Psoas muscle (tissue), 8 donors: ENCODE data around the gene PFDN2. TPM values are rescaled to one million over a fixed set of nuclear protein-coding genes. Genes with fewer than 3 reads are reported as not detected.
A peak's percentile ranks its signal among the peaks of the same experiment; 100 is the strongest.

Experiments used
- ATAC-seq, 4 donors: fragments of 200-7000 bp; cut with Tn5 transposase; one replicate each; pipeline ENCODE4 v1.9.1; 2020; ENCODE audit warnings: moderate library complexity in 3 of 4, mild to moderate bottlenecking in 2 of 4
- DNase-seq, 2 donors: peaks; one replicate each; pipeline ENCODE4 v3.0.0-alpha.2; 2020
- H3K27ac ChIP-seq: fragments of 200-600 bp; one replicate; pipeline ENCODE4 v1.8.0; 2022
- H3K27me3 ChIP-seq, 3 donors: fragments of 200-600 bp in 1 of 3; one replicate each; pipeline versions ENCODE4 v1.6.1 to v1.8.0; 2013 to 2022; ENCODE audit warnings: low read length in 2 of 3, mild to moderate bottlenecking in 2 of 3, moderate library complexity in 1 of 3; ENCODE audit not compliant: insufficient read depth in 3 of 3
- H3K36me3 ChIP-seq, 2 donors: fragments of 200-600 bp in 1 of 2; one replicate each; pipeline versions ENCODE4 v1.6.1 to v1.8.0; 2013 to 2022; ENCODE audit warnings: low read depth in 1 of 2, mild to moderate bottlenecking in 1 of 2, moderate library complexity in 1 of 2; ENCODE audit not compliant: insufficient read depth in 1 of 2
- H3K4me1 ChIP-seq: fragments of 200-600 bp; one replicate; pipeline ENCODE4 v1.8.0; 2022
- H3K4me3 ChIP-seq: fragments of 200-600 bp; one replicate; pipeline ENCODE4 v1.8.0; 2022; ENCODE audit warnings: mild to moderate bottlenecking
- H3K9me3 ChIP-seq: fragments of 200-600 bp; one replicate; pipeline ENCODE4 v1.8.0; 2022
- WGBS, 3 donors: extraction: QIAGEN DNeasy Blood & Tissue Kit; methylation state at CpG; one replicate each; pipeline versions ENCODE4 v1.1.6 to v1.1.7; 2013; 5-methylcytosine and 5-hydroxymethylcytosine counted together
- intact Hi-C, 2 donors: fragments of 100-400 bp; cut with DNase I; formaldehyde crosslinking; loops; one replicate each; pipeline versions ENCODE4 v1.11.0 to v1.14.2; 2022
- polyA plus RNA-seq, 3 donors: library from polyadenylated mRNA; stranded (reverse); fragments of 200-250 nt; gene quantifications; one replicate each; pipeline ENCODE4 v1.2.3, GENCODE V29; 2013
- total RNA-seq, 4 donors: library from RNA; stranded (reverse); fragmentation: NEBNext Ultra II Directional in 2 of 4; extraction: Animal tissue kit (Norgen Biotek cat#: 25700) in 2 of 4; gene quantifications; one replicate each; pipeline versions ENCODE4 v1.2.1 to v1.2.4, GENCODE V29; 2021 to 2023
- TF ChIP-seq, protein P1 (sequence below): fragments of 200-600 bp; IDR thresholded peaks from one replicate; pipeline ENCODE4 v1.8.0; 2022; ENCODE audit warnings: antibody characterized with exemption
- donor health status: healthy with polysubstance abuse.
- donor health status: DM: no; HTN: no; CAD: no; lungs with moderate emphysema.
- donor health status: Bipolar disorder and iron deficiency.
- donor health status: healthy.
- donor health status: DM: yes; HTN: yes; CAD: no.
- donor health status: DM: no; HTN: no; CAD: no.
- donor health status: DM: no; HTN: no; CAD: no.
- donor health status: DM: yes; HTN: yes; CAD: no.

PFDN2 gene
- total and polyA plus RNA-seq, 7 donors, result 60.2 to 759 (median 144) TPM

DNA sequence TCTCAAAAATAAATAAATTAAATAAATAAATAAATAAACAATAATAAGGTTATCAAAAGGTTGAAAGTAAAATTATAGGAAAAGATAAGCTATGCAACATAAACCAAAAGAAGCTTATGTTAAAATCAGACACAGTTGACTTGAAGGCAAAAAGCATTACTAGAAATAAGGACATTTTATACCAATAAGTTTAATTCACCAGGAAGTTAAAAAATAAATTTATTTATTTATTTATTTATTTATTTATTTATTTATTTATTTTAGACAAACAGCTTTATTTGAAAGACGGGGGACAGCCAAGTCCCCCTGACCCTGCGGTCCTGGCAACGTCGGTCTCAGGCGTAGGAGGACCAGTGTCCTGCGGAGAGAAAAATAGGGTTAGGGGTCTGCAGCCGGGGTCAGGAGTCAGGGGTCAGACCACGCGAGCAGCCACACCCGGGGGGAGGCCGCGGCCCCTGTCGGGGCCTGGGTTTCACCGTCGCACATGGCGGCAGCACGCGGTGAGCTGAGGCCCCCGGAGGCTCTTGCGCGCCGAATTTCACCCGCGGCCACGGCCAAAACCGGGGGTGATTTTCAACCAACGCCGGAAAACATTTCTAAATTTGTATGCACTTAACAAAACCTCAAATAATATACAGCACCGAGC is 23.0 kb upstream of the PFDN2 start:
- Histone ChIP-seq H3K36me3 (no peaks in the 10 kb centered on the region), H3K27me3 (no peaks in the 10 kb centered on the region), H3K4me1 (peaks cover 13% of the 10 kb centered on the region), H3K27ac (no peak overlapping the region), H3K4me3 (no peak overlapping the region), H3K9me3 (no peaks in the 10 kb centered on the region)
- DNase-seq, result no peak
- 95 to 96% (median 96%) methylated on average over 29 of the region's 29 CpGs for WGBS, 3 donors
- ATAC-seq, result no peak
- intact Hi-C loops, result no loop called here
- TF ChIP-seq, protein P1, sequence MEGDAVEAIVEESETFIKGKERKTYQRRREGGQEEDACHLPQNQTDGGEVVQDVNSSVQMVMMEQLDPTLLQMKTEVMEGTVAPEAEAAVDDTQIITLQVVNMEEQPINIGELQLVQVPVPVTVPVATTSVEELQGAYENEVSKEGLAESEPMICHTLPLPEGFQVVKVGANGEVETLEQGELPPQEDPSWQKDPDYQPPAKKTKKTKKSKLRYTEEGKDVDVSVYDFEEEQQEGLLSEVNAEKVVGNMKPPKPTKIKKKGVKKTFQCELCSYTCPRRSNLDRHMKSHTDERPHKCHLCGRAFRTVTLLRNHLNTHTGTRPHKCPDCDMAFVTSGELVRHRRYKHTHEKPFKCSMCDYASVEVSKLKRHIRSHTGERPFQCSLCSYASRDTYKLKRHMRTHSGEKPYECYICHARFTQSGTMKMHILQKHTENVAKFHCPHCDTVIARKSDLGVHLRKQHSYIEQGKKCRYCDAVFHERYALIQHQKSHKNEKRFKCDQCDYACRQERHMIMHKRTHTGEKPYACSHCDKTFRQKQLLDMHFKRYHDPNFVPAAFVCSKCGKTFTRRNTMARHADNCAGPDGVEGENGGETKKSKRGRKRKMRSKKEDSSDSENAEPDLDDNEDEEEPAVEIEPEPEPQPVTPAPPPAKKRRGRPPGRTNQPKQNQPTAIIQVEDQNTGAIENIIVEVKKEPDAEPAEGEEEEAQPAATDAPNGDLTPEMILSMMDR, result no peak

- H3K27me3 ChIP-seq, result no peaks in the 10 kb centered on the region
- 31 to 58% (median 34%) methylated on average over 1 of the region's 1 CpG for WGBS, 3 donors
These were observed 21.9 kb upstream of the PFDN2 start for GRCh38 chr1:161139766-161140165.

DNA sequence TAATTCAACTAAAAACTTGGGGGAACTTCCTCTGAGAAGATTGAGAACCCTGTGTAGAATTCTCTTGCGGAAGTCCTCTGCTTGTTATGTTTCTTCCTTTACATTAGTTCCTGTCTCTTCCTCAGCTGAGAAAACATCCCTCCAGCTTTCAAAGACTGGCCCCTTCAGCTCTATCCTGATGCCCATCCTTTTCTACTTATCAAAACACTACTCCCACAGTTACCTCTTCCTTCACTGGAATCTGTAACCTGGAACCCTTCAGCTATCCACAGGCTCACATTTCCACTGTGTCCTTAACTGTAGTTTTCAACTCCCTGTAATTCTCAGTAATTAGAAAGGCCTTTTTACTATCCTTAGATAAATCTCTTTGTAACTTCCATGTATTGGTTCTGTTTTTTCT is 20.6 kb upstream of the PFDN2 start:
- H3K4me1 ChIP-seq, result peaks cover 23% of the 10 kb centered on the region
- no peak for DNase-seq
- H3K9me3 ChIP-seq, result no peaks in the 10 kb centered on the region
- ATAC-seq, result no peak
- WGBS, 3 donors, result 81 to 83% (median 83%) methylated on average over 1 of the region's 1 CpG
- intact Hi-C loops, result loop anchor here in 1 of 2 donors (5.0 kb wide), 2 partner anchors 66 to 141 kb away; no protein-coding TSS in a partner anchor
- no peaks in the 10 kb centered on the region for H3K36me3 ChIP-seq
- no peak overlapping the region for H3K4me3 ChIP-seq
- no peaks in the 10 kb centered on the region for H3K27me3 ChIP-seq
- TF ChIP-seq, protein P1, result no peak
- no peak overlapping the region for H3K27ac ChIP-seq

More at GRCh38 chr1:161139766-161140165, 21.9 kb upstream of the PFDN2 start:
- DNase-seq, result no peak
- TF ChIP-seq, protein P1, result peak; percentile 56
- no peaks in the 10 kb centered on the region for H3K9me3 ChIP-seq
- peaks cover 13% of the 10 kb centered on the region for H3K4me1 ChIP-seq
- intact Hi-C loops, result loop anchor here in 1 of 2 donors (5.0 kb wide), 2 partner anchors 67 to 142 kb away; no protein-coding TSS in a partner anchor
- peak in 2 of 4 donors; percentile 47 to 63 for ATAC-seq
- H3K27ac ChIP-seq, result no peak overlapping the region
- no peak overlapping the region for H3K4me3 ChIP-seq
- H3K36me3 ChIP-seq, result no peaks in the 10 kb centered on the region

GRCh38 chr1:161137881-161138280 is 20.0 kb upstream of the PFDN2 start:
- Histone ChIP-seq H3K27me3 (no peaks in the 10 kb centered on the region), H3K4me1 (peaks cover 23% of the 10 kb centered on the region), H3K27ac (no peak overlapping the region), H3K4me3 (no peak overlapping the region), H3K9me3 (no peaks in the 10 kb centered on the region), H3K36me3 (no peaks in the 10 kb centered on the region)
- intact Hi-C loops, result loop anchor here in 1 of 2 donors (5.0 kb wide), 2 partner anchors 66 to 141 kb away; no protein-coding TSS in a partner anchor
- DNase-seq, result no peak
- WGBS, 3 donors, result 51 to 63% (median 51%) methylated on average over 3 of the region's 3 CpGs
- ATAC-seq, result no peak
- TF ChIP-seq, protein P1, result no peak
